WERI-Rb-1 (cell line): ENCODE results near the gene MAPKAP1.

Experiments used
- DNase-seq: peaks from one replicate; pipeline ENCODE4 v3.0.0-alpha.2; 2020
- H3K27ac ChIP-seq: fragments of 250-450 bp; sonication (Bioruptor Pico); 2 replicates; pipeline ENCODE4 v1.5.1; 2020; ENCODE audit warnings: mild to moderate bottlenecking, moderate library complexity
- H3K27me3 ChIP-seq: fragments of 250-450 bp; sonication (Bioruptor Pico); 2 replicates; pipeline ENCODE4 v1.5.1; 2021; ENCODE audit warnings: mild to moderate bottlenecking, low read depth, moderate library complexity; ENCODE audit not compliant: insufficient read depth, severe bottlenecking
- H3K36me3 ChIP-seq: fragments of 250-450 bp; sonication (Bioruptor Pico); 2 replicates; pipeline ENCODE4 v1.5.1; 2020; ENCODE audit warnings: mild to moderate bottlenecking, moderate library complexity
- H3K4me3 ChIP-seq: 2 replicates; pipeline ENCODE4 v1.5.1; 2011; ENCODE audit warnings: low read depth, mild to moderate bottlenecking, control low read depth, low read length
- H3K9me3 ChIP-seq: fragments of 250-450 bp; sonication (Bioruptor Pico); 2 replicates; pipeline ENCODE4 v1.5.1; 2021; ENCODE audit warnings: mild to moderate bottlenecking, moderate library complexity; ENCODE audit not compliant: severe bottlenecking
- CTCF ChIP-seq: IDR thresholded peaks from 2 replicates; pipeline ENCODE4 v1.5.1; 2011; ENCODE audit warnings: low read depth, mild to moderate bottlenecking, control low read depth, inconsistent platforms, low read length

MAPKAP1 gene

DNA sequence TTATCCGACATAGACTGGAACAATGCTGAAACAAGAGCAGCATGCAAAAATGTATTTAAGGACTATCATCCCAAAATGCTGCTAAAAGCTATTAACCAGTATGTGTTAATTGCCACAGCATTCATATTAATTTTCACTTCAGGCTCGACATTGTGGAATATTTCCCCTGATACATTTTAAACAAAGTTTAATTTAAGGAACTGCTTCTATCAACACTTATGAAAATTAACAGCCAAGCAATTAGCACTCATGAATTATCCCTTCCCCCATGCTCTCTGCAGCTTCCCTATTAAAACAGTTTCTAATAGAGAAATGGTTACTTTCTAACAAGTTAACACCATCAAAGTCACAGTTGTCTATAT is 54.8 kb downstream of the MAPKAP1 start:
- H3K36me3 ChIP-seq = 0 out of 2 replicates have a peak, but pooled peaks cover 3% of the 10 kb centered on the region
- H3K27me3 ChIP-seq = no peaks in the 10 kb centered on the region
- H3K27ac ChIP-seq = no peak overlapping the region

GRCh38 chr9:125651576-125652232 is 55.3 kb downstream of the MAPKAP1 start:
- Histone ChIP-seq H3K27me3 (no peaks in the 10 kb centered on the region), H3K4me3 (no peak overlapping the region), H3K9me3 (no peaks in the 10 kb centered on the region), H3K36me3 (0 out of 2 replicates have a peak, but pooled peaks cover 3% of the 10 kb centered on the region), H3K27ac (no peak overlapping the region)
- DNase-seq = no peak
- TF ChIP-seq CTCF = no peak

More for the DNA sequence above, 54.8 kb downstream of the MAPKAP1 start:
- Histone ChIP-seq H3K9me3 (no peaks in the 10 kb centered on the region), H3K4me3 (no peak overlapping the region)
- DNase-seq = no peak
- TF ChIP-seq CTCF = no peak

GRCh38 chr9:125650271-125650737 is 56.7 kb downstream of the MAPKAP1 start:
- no peaks in the 10 kb centered on the region for H3K27me3 ChIP-seq
- no peak for DNase-seq
- H3K27ac ChIP-seq = no peak overlapping the region
- H3K9me3 ChIP-seq = no peaks in the 10 kb centered on the region
- no peak overlapping the region for H3K4me3 ChIP-seq
- no peak for TF ChIP-seq CTCF
- H3K36me3 ChIP-seq = no peaks in the 10 kb centered on the region

DNA sequence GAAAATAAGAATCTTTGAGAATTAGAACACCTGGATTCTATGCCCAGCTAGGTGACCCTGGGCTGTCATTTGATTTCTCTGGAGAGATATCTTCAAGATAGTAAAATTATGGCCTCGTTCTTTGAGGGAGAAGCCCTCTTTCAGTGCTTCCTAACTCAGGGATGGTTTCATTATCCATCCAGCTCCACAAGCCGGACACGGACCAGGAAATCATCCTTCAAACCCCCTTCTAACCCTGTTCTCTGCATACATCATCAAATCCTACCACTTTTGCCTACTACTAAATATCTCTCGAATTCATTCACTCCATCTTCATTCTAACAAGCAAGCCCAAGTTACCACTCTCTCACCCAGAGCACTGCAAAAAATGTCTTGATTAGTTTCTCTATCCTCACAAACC is 57.2 kb downstream of the MAPKAP1 start:
- Histone ChIP-seq H3K27ac (no peak overlapping the region), H3K36me3 (no peaks in the 10 kb centered on the region), H3K27me3 (no peaks in the 10 kb centered on the region), H3K9me3 (no peaks in the 10 kb centered on the region), H3K4me3 (no peak overlapping the region)
- no peak for DNase-seq
- no peak for TF ChIP-seq CTCF

GRCh38 chr9:125649315-125649714 is 57.7 kb downstream of the MAPKAP1 start:
- Histone ChIP-seq H3K9me3 (no peaks in the 10 kb centered on the region), H3K36me3 (no peaks in the 10 kb centered on the region), H3K4me3 (no peak overlapping the region), H3K27me3 (no peaks in the 10 kb centered on the region), H3K27ac (no peak overlapping the region)
- DNase-seq = no peak
- no peak for TF ChIP-seq CTCF

DNA sequence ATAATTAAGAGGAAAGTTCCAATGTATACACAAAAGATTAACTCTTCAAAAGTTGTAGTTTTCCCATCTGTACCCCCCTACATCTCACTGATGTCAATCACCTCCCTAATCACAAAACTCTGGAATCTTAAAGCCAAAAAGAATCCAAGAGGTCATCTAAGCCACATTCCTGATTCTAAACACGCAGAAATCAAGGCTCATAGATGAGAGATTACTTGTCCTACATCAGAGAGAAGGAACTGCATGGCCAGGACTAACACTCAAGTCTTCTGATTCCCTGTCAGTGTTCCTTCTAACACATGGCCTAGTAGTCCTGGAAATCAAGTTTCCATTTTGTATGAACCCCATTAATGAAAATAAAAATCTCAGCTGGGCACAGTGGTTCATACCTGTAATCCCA is 58.7 kb downstream of the MAPKAP1 start:
- Histone ChIP-seq H3K27ac (no peak overlapping the region), H3K4me3 (no peak overlapping the region), H3K9me3 (no peaks in the 10 kb centered on the region), H3K27me3 (no peaks in the 10 kb centered on the region), H3K36me3 (no peaks in the 10 kb centered on the region)
- no peak for DNase-seq
- no peak for TF ChIP-seq CTCF
